Suprapubic skin (tissue), 4 donors: ENCODE measurements around the gene C2orf81. TPM values are rescaled to one million over a fixed set of nuclear protein-coding genes. Genes with fewer than 3 reads are reported as not detected.
A peak's percentile ranks its signal among the peaks of the same experiment; 100 is the strongest.

Experiments used
- DNase-seq, 2 donors: peaks; one replicate each; pipeline ENCODE4 v3.0.0-alpha.2; 2019; ENCODE audit warnings: low spot score in 2 of 2
- H3K27ac ChIP-seq: fragments of 200-600 bp; sonication (generic); one replicate; pipeline ENCODE4 v1.5.1; 2019
- H3K27me3 ChIP-seq: fragments of 200-600 bp; sonication (generic); one replicate; pipeline ENCODE4 v1.5.1; 2019
- H3K36me3 ChIP-seq: fragments of 200-600 bp; sonication (generic); one replicate; pipeline ENCODE4 v1.5.1; 2019
- H3K4me1 ChIP-seq: fragments of 200-600 bp; sonication (generic); one replicate; pipeline ENCODE4 v1.5.1; 2019
- H3K4me3 ChIP-seq: fragments of 200-600 bp; sonication (generic); one replicate; pipeline ENCODE4 v1.5.1; 2019; ENCODE audit warnings: mild to moderate bottlenecking
- H3K9me3 ChIP-seq: fragments of 200-600 bp; sonication (generic); one replicate; pipeline ENCODE4 v1.5.1; 2019
- CTCF ChIP-seq, 2 donors: fragments of 200-600 bp in 1 of 2; fragments of 450-650 bp in 1 of 2; sonication (generic) in 1 of 2; IDR thresholded peaks; one replicate each; pipeline ENCODE4 v1.5.1; 2016 to 2019; ENCODE audit warnings: antibody characterized with exemption in 2 of 2, mild to moderate bottlenecking in 1 of 2, moderate library complexity in 1 of 2
- EP300 ChIP-seq: sonication (generic); formaldehyde crosslinking; IDR thresholded peaks from one replicate; pipeline ENCODE4 v1.6.1; 2017; ENCODE audit warnings: antibody characterized with exemption
- POLR2A ChIP-seq, 2 donors: fragments of 450-650 bp; IDR thresholded peaks; one replicate each; pipeline ENCODE4 v1.6.1; 2017; ENCODE audit warnings: antibody characterized with exemption in 2 of 2, mild to moderate bottlenecking in 2 of 2, moderate library complexity in 2 of 2
- POLR2AphosphoS5 ChIP-seq, 3 donors: sonication (generic); formaldehyde crosslinking; IDR thresholded peaks; one replicate each; pipeline ENCODE4 v1.6.1; 2017; ENCODE audit warnings: antibody characterized with exemption in 3 of 3
- WGBS: methylation state at CpG from one replicate; pipeline ENCODE4 v1.1.5; 2018; 5-methylcytosine and 5-hydroxymethylcytosine counted together
- total RNA-seq, 4 donors: library from RNA; depleted of rRNA; stranded (reverse); fragments of >200 nt; gene quantifications; one replicate each; pipeline ENCODE4 v1.1.0, GENCODE V29; 2016

Gene C2orf81
- total RNA-seq, 4 donors from 2014 or later, result 0.87 to 2.1 (median 1.4) TPM

DNA sequence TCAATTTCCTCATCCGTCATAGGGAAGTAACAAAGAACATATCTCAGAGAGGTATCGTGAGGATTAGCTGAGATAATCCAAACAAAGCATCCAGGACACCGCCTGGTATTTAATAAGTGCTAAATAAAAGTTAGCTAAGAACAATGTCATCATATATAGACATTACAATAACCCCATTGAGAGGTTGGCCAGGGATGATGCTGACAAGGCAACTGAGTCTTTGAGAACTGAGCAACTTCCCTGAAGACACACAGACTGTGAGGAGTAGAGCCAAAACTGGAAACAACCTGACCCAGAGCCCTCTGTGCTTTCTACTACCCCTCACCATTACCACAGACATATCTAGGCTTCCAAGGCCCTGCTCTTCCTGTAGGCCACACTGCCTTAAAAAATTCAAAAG lies 39.7 kb downstream of the C2orf81 start:
- no peak overlapping the region for H3K27ac ChIP-seq
- TF ChIP-seq POLR2A (IDR thresholded peaks at IDR 0.05) (no peak), POLR2AphosphoS5 (IDR thresholded peaks at IDR 0.05) (no peak), EP300 (no peak), CTCF (IDR thresholded peaks at IDR 0.05) (no peak)
- H3K9me3 ChIP-seq, result no peaks in the 10 kb centered on the region
- DNase-seq, result no peak
- H3K4me3 ChIP-seq, result no peak overlapping the region
- 79% methylated on average over 3 of the region's 3 CpGs for WGBS
- H3K36me3 ChIP-seq, result peaks cover 12% of the 10 kb centered on the region
- no peaks in the 10 kb centered on the region for H3K27me3 ChIP-seq
- peaks cover 36% of the 10 kb centered on the region for H3K4me1 ChIP-seq

DNA sequence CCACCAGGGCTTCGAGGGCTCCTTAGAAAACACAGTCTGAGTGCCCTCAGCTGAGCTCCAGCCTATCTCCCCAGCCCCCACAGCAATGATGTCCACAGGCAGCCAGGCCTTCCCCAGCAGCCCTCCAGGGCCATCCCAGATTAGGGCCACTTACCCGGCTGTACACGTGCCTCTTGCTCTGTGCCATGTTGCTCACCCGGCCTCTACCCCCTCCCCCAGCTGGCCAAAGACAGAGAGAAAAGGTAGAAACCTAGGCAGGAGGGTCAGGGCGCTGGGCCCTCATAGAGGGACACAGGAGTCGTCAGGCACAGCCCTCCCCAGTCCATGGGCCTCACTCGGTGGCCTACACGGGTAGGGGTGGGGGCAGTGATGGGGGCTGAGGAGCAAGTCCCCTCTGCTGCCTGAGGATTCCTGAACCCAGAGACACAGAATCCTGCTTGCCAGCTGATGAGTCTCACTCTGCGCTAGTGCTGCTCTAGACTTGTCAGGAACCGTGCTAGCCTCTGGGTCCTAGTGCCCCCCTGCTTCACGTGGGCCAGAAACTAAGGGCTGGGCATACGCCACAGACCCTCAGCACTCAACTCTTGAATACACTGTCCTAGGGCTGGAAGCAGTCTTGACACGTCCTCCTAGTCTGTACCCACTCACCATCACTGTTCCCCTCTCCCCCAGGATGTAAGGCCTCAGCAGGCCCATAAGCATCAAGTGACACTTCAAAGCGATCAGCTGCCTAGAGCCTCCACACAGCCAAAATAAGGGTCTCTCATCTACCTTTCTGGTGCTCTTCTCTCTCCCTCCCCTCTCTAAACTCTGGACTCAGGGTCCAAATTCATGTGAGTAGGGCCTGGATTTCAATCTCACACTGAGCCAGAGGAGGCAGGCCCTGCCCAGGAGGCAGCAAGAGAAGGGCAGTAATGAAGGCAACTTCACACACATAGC lies 41.3 kb downstream of the C2orf81 start, which contains the start of gene DCTN1:
Gene DCTN1, minus strand, starts transcription at position 461 of the 939 bp plus-strand sequence. Its CDS starts 274 bp downstream, at position 187.
- H3K4me3 ChIP-seq, result peak within 1 kb of the TSS; percentile 30
- no peak for DNase-seq
- H3K27me3 ChIP-seq, result no peaks in the 10 kb centered on the region
- WGBS, result 21% methylated on average over 13 of the region's 14 CpGs
- H3K36me3 ChIP-seq, result peaks cover 12% of the 10 kb centered on the region
- peaks cover 30% of the 10 kb centered on the region for H3K4me1 ChIP-seq
- TF ChIP-seq CTCF (IDR thresholded peaks at IDR 0.05), result no peak
- no peak for TF ChIP-seq EP300
- TF ChIP-seq POLR2A (IDR thresholded peaks at IDR 0.05), result no peak
- TF ChIP-seq POLR2AphosphoS5 (IDR thresholded peaks at IDR 0.05), result no peak
- H3K27ac ChIP-seq, result no peak within 1 kb of the TSS
- H3K9me3 ChIP-seq, result no peaks in the 10 kb centered on the region

- no peak overlapping the region for H3K27ac ChIP-seq
- H3K36me3 ChIP-seq, result peaks cover 12% of the 10 kb centered on the region
- WGBS, result 94% methylated on average over 10 of the region's 10 CpGs
- TF ChIP-seq POLR2AphosphoS5 (IDR thresholded peaks at IDR 0.05) (no peak), POLR2A (IDR thresholded peaks at IDR 0.05) (no peak), EP300 (no peak), CTCF (IDR thresholded peaks at IDR 0.05) (no peak)
- H3K4me1 ChIP-seq, result peaks cover 36% of the 10 kb centered on the region
- H3K4me3 ChIP-seq, result no peak overlapping the region
- no peaks in the 10 kb centered on the region for H3K9me3 ChIP-seq
- H3K27me3 ChIP-seq, result no peaks in the 10 kb centered on the region
- no peak for DNase-seq
Observed at GRCh38 chr2:74378007-74378406, 43.4 kb downstream of the C2orf81 start.

GRCh38 chr2:74375838-74376237 lies 45.6 kb downstream of the C2orf81 start:
- WGBS, result 93% methylated on average over 2 of the region's 2 CpGs
- peaks cover 35% of the 10 kb centered on the region for H3K4me1 ChIP-seq
- peaks cover 22% of the 10 kb centered on the region for H3K36me3 ChIP-seq
- H3K4me3 ChIP-seq, result no peak overlapping the region
- TF ChIP-seq POLR2A (IDR thresholded peaks at IDR 0.05) (no peak), EP300 (no peak), CTCF (IDR thresholded peaks at IDR 0.05) (no peak), POLR2AphosphoS5 (IDR thresholded peaks at IDR 0.05) (no peak)
- DNase-seq, result no peak
- no peaks in the 10 kb centered on the region for H3K27me3 ChIP-seq
- H3K27ac ChIP-seq, result no peak overlapping the region
- no peaks in the 10 kb centered on the region for H3K9me3 ChIP-seq

GRCh38 chr2:74374509-74375205 lies 46.8 kb downstream of the C2orf81 start:
- no peak for DNase-seq
- Histone ChIP-seq H3K4me3 (no peak overlapping the region), H3K9me3 (no peaks in the 10 kb centered on the region), H3K27ac (no peak overlapping the region), H3K4me1 (peaks cover 23% of the 10 kb centered on the region), H3K27me3 (no peaks in the 10 kb centered on the region), H3K36me3 (peaks cover 34% of the 10 kb centered on the region)
- TF ChIP-seq POLR2AphosphoS5 (IDR thresholded peaks at IDR 0.05) (no peak), CTCF (IDR thresholded peaks at IDR 0.05) (no peak), POLR2A (IDR thresholded peaks at IDR 0.05) (no peak), EP300 (no peak)
- WGBS, result 64% methylated on average over 19 of the region's 19 CpGs
